Keratinocyte (primary cell): Measurements from ENCODE around the gene RTN4R. TPM values are rescaled to one million over a fixed set of nuclear protein-coding genes. Genes with fewer than 3 reads are reported as not detected.

Experiments
- DNase-seq: peaks from one replicate; pipeline ENCODE4 v3.0.0-alpha.2; 2011; ENCODE audit warnings: low read depth, missing footprints, low spot score
- FAIRE-seq: peaks from 2 replicates; lab custom pipeline; 2011; peaks lifted over from hg19 to GRCh38; lab: Jason Lieb, UNC
- H2AFZ ChIP-seq: 2 replicates; pipeline ENCODE4 v1.6.0; 2012; ENCODE audit warnings: low read length, control low read depth, inconsistent platforms; ENCODE audit not compliant: control insufficient read depth
- H3K27ac ChIP-seq: 2 replicates; pipeline ENCODE4 v1.5.1; 2011; ENCODE audit warnings: low read length; ENCODE audit not compliant: control insufficient read depth, insufficient read depth
- H3K27me3 ChIP-seq: 3 replicates; pipeline ENCODE4 v1.6.0; 2011; ENCODE audit warnings: low read length; ENCODE audit not compliant: control insufficient read depth, insufficient read depth; ENCODE audit errors: extremely low read depth
- H3K36me3 ChIP-seq, 2 experiments: 2 replicates in 1 of 2; 3 replicates in 1 of 2; pipeline ENCODE4 v1.5.1; 2011; ENCODE audit warnings: low read length in 2 of 2, mild to moderate bottlenecking in 1 of 2; ENCODE audit not compliant: control insufficient read depth in 2 of 2, insufficient read depth in 2 of 2; ENCODE audit errors: extremely low read depth in 1 of 2
- H3K4me1 ChIP-seq: 3 replicates; pipeline ENCODE4 v1.5.1; 2011; ENCODE audit warnings: low read length; ENCODE audit not compliant: control insufficient read depth, insufficient read depth; ENCODE audit errors: extremely low read depth
- H3K4me2 ChIP-seq: 3 replicates; pipeline ENCODE4 v1.6.0; 2011; ENCODE audit warnings: low read depth, low read length; ENCODE audit not compliant: control insufficient read depth, insufficient read depth; ENCODE audit errors: extremely low read depth
- H3K4me3 ChIP-seq, 3 experiments: fragments of 200-600 bp in 1 of 3; sonication (generic) in 1 of 3; 2 replicates in 2 of 3; 3 replicates in 1 of 3; pipeline ENCODE4 v1.5.1; 2011 to 2016; ENCODE audit warnings: low read length in 3 of 3, mild to moderate bottlenecking in 3 of 3, control low read depth in 2 of 3, inconsistent platforms in 1 of 3, low read depth in 1 of 3, mixed read lengths in 1 of 3, mixed run types in 1 of 3, moderate library complexity in 1 of 3; ENCODE audit not compliant: control insufficient read depth in 2 of 3, insufficient read depth in 2 of 3; ENCODE audit errors: extremely low read depth in 1 of 3
- H3K79me2 ChIP-seq: 2 replicates; pipeline ENCODE4 v1.6.0; 2012; ENCODE audit warnings: low read length; ENCODE audit not compliant: control insufficient read depth, insufficient read depth
- H3K9ac ChIP-seq: 3 replicates; pipeline ENCODE4 v1.6.0; 2011; ENCODE audit warnings: low read length; ENCODE audit not compliant: control insufficient read depth, insufficient read depth; ENCODE audit errors: extremely low read depth
- H3K9me1 ChIP-seq: 3 replicates; pipeline ENCODE4 v1.6.0; 2011; ENCODE audit warnings: low read length; ENCODE audit not compliant: control insufficient read depth, insufficient read depth; ENCODE audit errors: extremely low read depth
- H3K9me3 ChIP-seq: 2 replicates; pipeline ENCODE4 v1.5.1; 2012; ENCODE audit warnings: low read depth, low read length; ENCODE audit not compliant: control insufficient read depth
- H4K20me1 ChIP-seq: 3 replicates; pipeline ENCODE4 v1.6.0; 2011; ENCODE audit warnings: low read length; ENCODE audit not compliant: control insufficient read depth, insufficient read depth; ENCODE audit errors: extremely low read depth
- CTCF ChIP-seq, 3 experiments: IDR thresholded peaks in 1 of 3; conservative IDR thresholded peaks in 1 of 3; optimal IDR thresholded peaks in 1 of 3; 2 replicates in 2 of 3; 3 replicates in 1 of 3; pipeline versions ENCODE3 to v1.5.1; 2011; ENCODE audit warnings: low read length in 3 of 3, mild to moderate bottlenecking in 3 of 3, moderate library complexity in 2 of 3, control low read depth in 1 of 3, inconsistent platforms in 1 of 3; ENCODE audit not compliant: insufficient read depth in 2 of 3; ENCODE audit errors: extremely low read depth in 1 of 3
- EZH2 ChIP-seq: IDR thresholded peaks from one replicate; pipeline ENCODE4 v1.6.1; 2012; ENCODE audit warnings: inconsistent platforms, mild to moderate bottlenecking, low read length, moderate library complexity
- dilution Hi-C: fragments of 300-500 bp; cut with MboI; formaldehyde crosslinking; loops from one replicate; pipeline ENCODE4 v1.7.0; 2020; ENCODE audit warnings: low sequenced_read_pairs; ENCODE audit not compliant: extremely low pct_ligation_motif_present
- polyA plus RNA-seq, 5 experiments: library from polyadenylated mRNA; depleted of rRNA in 3 of 5; stranded (reverse) in 3 of 5; stranded (forward) in 1 of 5; unstranded in 1 of 5; fragments of >200 nt; gene quantifications; 1 replicate in 1 of 5; 2 replicates in 3 of 5; 3 replicates in 1 of 5; pipeline versions ENCODE4 v1.2.1 to v1.2.3, GENCODE V29; 2011 to 2012; ENCODE audit warnings: missing spikeins in 2 of 5, low read depth in 1 of 5, low replicate concordance in 1 of 5

Gene RTN4R
- polyA plus RNA-seq, 1 donor (not counting 4 experiments of a cell fraction or from before 2014, with no cell fraction given): 2.5 TPM

DNA sequence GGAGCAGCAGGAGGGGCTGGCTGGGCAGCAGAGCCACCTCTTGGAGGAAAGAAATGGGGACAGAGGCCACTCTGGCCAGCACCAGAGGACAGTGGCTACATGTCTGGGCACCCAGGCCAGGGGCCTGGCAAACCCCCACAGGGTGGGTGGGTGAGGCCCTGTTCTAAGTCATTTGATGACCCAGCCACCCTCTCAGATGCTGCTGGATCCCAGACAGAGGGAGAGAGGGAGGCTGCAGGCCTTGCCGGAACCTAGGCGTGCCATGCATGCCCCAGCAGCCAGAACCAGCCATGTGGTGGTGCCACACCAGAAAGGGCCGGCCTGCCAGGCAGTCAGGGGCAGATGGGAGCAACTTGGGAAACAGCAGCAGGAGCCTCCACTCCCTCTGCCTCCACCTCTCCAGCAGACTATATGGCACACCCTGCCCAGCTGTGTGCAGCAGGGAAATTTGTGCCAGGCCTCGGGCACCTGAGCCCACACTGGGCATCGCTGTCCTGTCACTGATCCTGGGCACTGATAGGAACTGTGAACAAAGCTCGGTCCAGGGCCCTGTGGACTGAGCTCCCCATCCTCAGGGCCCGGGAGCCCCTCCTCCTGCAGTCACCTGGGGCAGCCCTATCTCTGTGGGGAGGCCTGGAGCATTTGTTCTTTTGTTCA is 45.2 kb downstream of the RTN4R start:
- no peaks in the 10 kb centered on the region for H3K79me2 ChIP-seq
- FAIRE-seq: no peak
- H3K4me1 ChIP-seq: no peaks in the 10 kb centered on the region
- peaks cover 4% of the 10 kb centered on the region for H3K9me3 ChIP-seq
- H3K9me1 ChIP-seq: no peaks in the 10 kb centered on the region
- H3K4me3 ChIP-seq: no peak overlapping the region
- no peak overlapping the region for H2AFZ ChIP-seq
- no peaks in the 10 kb centered on the region for H3K36me3 ChIP-seq
- peaks cover 9% of the 10 kb centered on the region for H3K27me3 ChIP-seq
- DNase-seq: no peak
- no peak overlapping the region for H3K9ac ChIP-seq
- TF ChIP-seq EZH2 (no peak), CTCF (optimal IDR thresholded peaks at IDR 0.05 in 1 of 3, IDR thresholded peaks at IDR 0.05 in 1 of 3, conservative IDR thresholded peaks at IDR 0.05 in 1 of 3; ENCODE audit: extremely low read depth in 1 of 3, insufficient read depth in 2 of 3, low read length in 3 of 3) (no peak)
- H3K27ac ChIP-seq: no peak overlapping the region
- H3K4me2 ChIP-seq: no peak overlapping the region
- dilution Hi-C loops: no loop called here
- no peaks in the 10 kb centered on the region for H4K20me1 ChIP-seq

DNA sequence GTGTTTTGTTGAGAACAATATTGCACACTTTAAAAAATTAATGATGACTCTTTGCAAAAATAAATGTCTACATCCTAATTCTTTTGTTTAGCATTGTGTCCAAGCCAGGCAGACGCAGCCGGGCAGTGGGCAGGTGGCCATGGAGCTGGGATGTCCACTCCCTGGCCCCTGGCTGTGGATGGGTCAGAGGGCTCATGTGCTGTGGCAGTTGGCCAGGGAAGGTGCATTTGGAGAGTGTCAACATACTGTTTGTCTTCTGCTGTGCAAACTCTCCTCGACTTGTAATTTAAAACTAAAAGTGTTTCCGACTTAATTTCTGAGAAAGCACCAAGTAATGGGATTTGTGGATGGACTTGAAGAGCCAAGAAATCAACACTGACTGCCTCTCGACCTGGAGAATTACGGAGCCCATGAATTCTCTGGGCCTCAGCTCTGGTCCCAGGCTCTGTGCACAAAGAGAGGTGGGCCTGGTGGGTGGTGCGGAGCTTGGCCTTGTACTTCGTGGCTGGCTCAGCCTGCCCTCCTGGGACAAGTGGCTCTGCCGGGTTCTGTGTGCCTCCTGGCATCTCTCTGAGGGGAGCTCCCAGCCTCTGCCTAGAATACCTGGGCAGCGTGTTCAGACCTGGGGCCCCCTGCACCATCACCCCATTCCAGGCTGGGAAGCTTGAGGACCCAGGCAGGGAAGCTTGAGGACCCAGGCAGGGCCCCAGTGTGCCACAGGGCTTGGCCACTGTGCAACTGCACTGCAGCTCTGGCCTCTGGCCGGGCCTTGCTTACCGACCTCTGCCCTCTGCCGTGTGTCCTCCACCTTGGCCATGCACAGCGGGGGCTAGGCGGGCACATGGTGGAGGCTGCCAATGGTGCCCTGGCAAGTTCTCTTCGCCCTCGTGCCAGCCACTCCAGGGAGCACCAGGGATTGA is 46.4 kb downstream of the RTN4R start:
- Histone ChIP-seq H3K27ac (no peak overlapping the region), H3K4me1 (no peaks in the 10 kb centered on the region), H3K4me2 (no peak overlapping the region), H3K9me3 (peaks cover 4% of the 10 kb centered on the region), H3K4me3 (no peak overlapping the region), H3K9me1 (no peaks in the 10 kb centered on the region), H3K27me3 (peaks cover 6% of the 10 kb centered on the region), H3K79me2 (no peaks in the 10 kb centered on the region), H2AFZ (no peak overlapping the region), H3K9ac (no peak overlapping the region), H3K36me3 (no peaks in the 10 kb centered on the region), H4K20me1 (no peaks in the 10 kb centered on the region)
- DNase-seq (no peak), FAIRE-seq (no peak)
- TF ChIP-seq CTCF (optimal IDR thresholded peaks at IDR 0.05 in 1 of 3, IDR thresholded peaks at IDR 0.05 in 1 of 3, conservative IDR thresholded peaks at IDR 0.05 in 1 of 3; ENCODE audit: extremely low read depth in 1 of 3, insufficient read depth in 2 of 3, low read length in 3 of 3) (no peak), EZH2 (no peak)
- dilution Hi-C loops: no loop called here
